HG03565 (cell line): Measurements from ENCODE around the gene C11orf91.
"Not testable (repeated sequence)": the region's sequence is repeated elsewhere in the genome, so short reads cannot be mapped to it uniquely, and the experiment has no call there.

Experiments
- ATAC-seq: cut with Tn5 transposase; IDR thresholded peaks from one replicate; pipeline ENCODE4 v1.9.1; 2021; ENCODE audit warnings: mild to moderate bottlenecking, moderate library complexity; ENCODE audit not compliant: unreplicated experiment

Gene C11orf91

GRCh38 chr11:33700502-33701271, at the start of gene C11orf91:
Gene C11orf91 (minus strand): TSS chr11:33700826. CDS start chr11:33700740, 86 bp downstream.
- ATAC-seq = peak; percentile 69

GRCh38 chr11:33747979-33748378, 47.4 kb upstream of the C11orf91 start:
- ATAC-seq = no peak

GRCh38 chr11:33743291-33743690, 42.7 kb upstream of the C11orf91 start:
- ATAC-seq = no peak

GRCh38 chr11:33742249-33742851, 41.7 kb upstream of the C11orf91 start:
- no peak for ATAC-seq

GRCh38 chr11:33741806-33742205, 41.2 kb upstream of the C11orf91 start:
- ATAC-seq = no peak

- no peak for ATAC-seq
These were observed 36.8 kb upstream of the C11orf91 start for GRCh38 chr11:33737362-33737821.

- peak; percentile 36 for ATAC-seq
These were observed 35.7 kb upstream of the C11orf91 start, which contains the start of gene CD59 for GRCh38 chr11:33736148-33736812. Gene CD59 (minus strand): TSS chr11:33736423. CDS start chr11:33722445, 13,978 bp downstream.

- ATAC-seq = peak; percentile 24
These were observed 34.9 kb upstream of the C11orf91 start for GRCh38 chr11:33735271-33736147.

- no peak for ATAC-seq
These were observed 34.0 kb upstream of the C11orf91 start for GRCh38 chr11:33734441-33735270.

GRCh38 chr11:33733980-33734379, 33.4 kb upstream of the C11orf91 start:
- ATAC-seq = no peak

- no peak for ATAC-seq
These were observed 31.3 kb upstream of the C11orf91 start for GRCh38 chr11:33731723-33732531.

- no peak for ATAC-seq
These were observed 30.1 kb upstream of the C11orf91 start for GRCh38 chr11:33730716-33731115.

GRCh38 chr11:33729072-33729664, 28.5 kb upstream of the C11orf91 start:
- not testable (repeated sequence) for ATAC-seq

- not testable (repeated sequence) for ATAC-seq
These were observed 26.9 kb upstream of the C11orf91 start for GRCh38 chr11:33727539-33727938.

GRCh38 chr11:33725496-33725895, 24.9 kb upstream of the C11orf91 start:
- ATAC-seq = no peak

GRCh38 chr11:33724644-33725035, 24.0 kb upstream of the C11orf91 start:
- ATAC-seq = no peak

GRCh38 chr11:33723238-33723881, 22.7 kb upstream of the C11orf91 start:
- no peak for ATAC-seq

GRCh38 chr11:33722590-33723234, 22.1 kb upstream of the C11orf91 start:
- ATAC-seq = peak; percentile 86
